PC-3 (cell line): Measurements from ENCODE around the gene METTL1. TPM values are rescaled to one million over a fixed set of nuclear protein-coding genes. Genes with fewer than 3 reads are reported as not detected.

Experiments used
- ATAC-seq: fragments of 200-7000 bp; cut with Tn5 transposase; 2 replicates; pipeline ENCODE4 v1.9.1; 2020; ENCODE audit warnings: mild to moderate bottlenecking, moderate library complexity
- BruUV-seq: library from RNA; stranded (reverse); fragments of 400-500 nt; replicated peaks from 2 replicates; lab custom pipeline; 2021; lab: Mats Ljungman, UMichigan
- CTCF ChIA-PET: fragments of 300-600 bp; sonication (Branson Sonifier 250); formaldehyde crosslinking; loops from one replicate; lab custom pipeline; 2022; ENCODE audit warnings: antibody characterized with exemption; lab: Charles Lee
- POLR2A ChIA-PET: fragments of 300-600 bp; sonication (Branson Sonifier 250); formaldehyde crosslinking; loops from one replicate; lab custom pipeline; 2022; ENCODE audit warnings: antibody characterized with exemption; ENCODE audit not compliant: unreplicated experiment; lab: Charles Lee
- DNase-seq: peaks from one replicate; pipeline ENCODE4 v3.0.0-alpha.2; 2015
- H2AFZ ChIP-seq: fragments of 300-600 bp; sonication (generic); 2 replicates; pipeline ENCODE4 v1.6.0; 2016; ENCODE audit warnings: antibody characterized with exemption, low read length
- H3F3A ChIP-seq: fragments of 300-600 bp; sonication (generic); one replicate; pipeline ENCODE4 v1.6.0; 2017; ENCODE audit warnings: antibody characterized with exemption, low read length, control low read depth, mild to moderate bottlenecking; ENCODE audit not compliant: unreplicated experiment
- H3K27ac ChIP-seq: fragments of 300-600 bp; sonication (generic); 2 replicates; pipeline ENCODE4 v1.5.1; 2016; ENCODE audit warnings: mild to moderate bottlenecking, low read length
- H3K27me3 ChIP-seq: fragments of 300-600 bp; sonication (generic); 2 replicates; pipeline ENCODE4 v1.6.1; 2016; ENCODE audit warnings: low read length, mixed read lengths
- H3K36me3 ChIP-seq: fragments of 300-600 bp; sonication (generic); 2 replicates; pipeline ENCODE4 v1.6.1; 2016; ENCODE audit warnings: low read depth, mixed run types, low read length, mixed read lengths
- H3K4me1 ChIP-seq: fragments of 300-600 bp; sonication (generic); 2 replicates; pipeline ENCODE4 v1.5.1; 2016; ENCODE audit warnings: low read length; ENCODE audit not compliant: insufficient read depth
- H3K4me2 ChIP-seq: fragments of 300-600 bp; sonication (generic); 2 replicates; pipeline ENCODE4 v1.6.0; 2016; ENCODE audit warnings: low read length
- H3K4me3 ChIP-seq: fragments of 300-600 bp; sonication (generic); 2 replicates; pipeline ENCODE4 v1.5.1; 2016; ENCODE audit warnings: mild to moderate bottlenecking, low read length, mixed read lengths
- H3K79me2 ChIP-seq: fragments of 300-600 bp; sonication (generic); 2 replicates; pipeline ENCODE4 v1.6.1; 2017; ENCODE audit warnings: low read length, mixed read lengths
- H3K9ac ChIP-seq: fragments of 300-600 bp; sonication (generic); 2 replicates; pipeline ENCODE4 v1.6.0; 2016; ENCODE audit warnings: mild to moderate bottlenecking, low read length
- H3K9me2 ChIP-seq: fragments of 300-600 bp; sonication (generic); replicated peaks from 2 replicates; pipeline ENCODE4 v1.6.1; 2016; ENCODE audit warnings: mixed run types, low read length, mixed read lengths
- H3K9me3 ChIP-seq: fragments of 300-600 bp; sonication (generic); 2 replicates; pipeline ENCODE4 v1.6.1; 2016; ENCODE audit warnings: low read length, mixed read lengths
- H4K20me1 ChIP-seq: fragments of 300-600 bp; sonication (generic); 2 replicates; pipeline ENCODE4 v1.6.1; 2016; ENCODE audit warnings: low read length, mixed read lengths
- EZH2 ChIP-seq: fragments of 300-600 bp; sonication (generic); IDR thresholded peaks from one replicate; pipeline ENCODE4 v1.6.1; 2017; ENCODE audit warnings: antibody characterized with exemption, mild to moderate bottlenecking, low read length; ENCODE audit not compliant: unreplicated experiment
- EZH2phosphoT487 ChIP-seq: fragments of 300-600 bp; sonication (generic); IDR thresholded peaks from 2 replicates; pipeline ENCODE4 v1.6.1; 2018; ENCODE audit warnings: mild to moderate bottlenecking, antibody characterized with exemption, low read length, borderline replicate concordance
- intact Hi-C: fragments of 100-400 bp; cut with micrococcal nuclease; formaldehyde crosslinking; loops from 2 replicates; pipeline ENCODE4 v1.9.0; 2023
- total RNA-seq: library from RNA; depleted of rRNA; stranded (reverse); fragments of >200 nt; gene quantifications from 2 replicates; pipeline ENCODE4 v1.2.3, GENCODE V29; 2014
- TF ChIP-seq, protein P1 (sequence below): fragments of 300-600 bp; sonication (generic); conservative IDR thresholded peaks from 2 replicates; pipeline ENCODE4 v1.5.1; 2017; ENCODE audit warnings: antibody characterized with exemption, low read depth, mild to moderate bottlenecking, low read length

METTL1 gene
- total RNA-seq, 1 experiment from 2014 or later: 29.8 TPM

DNA sequence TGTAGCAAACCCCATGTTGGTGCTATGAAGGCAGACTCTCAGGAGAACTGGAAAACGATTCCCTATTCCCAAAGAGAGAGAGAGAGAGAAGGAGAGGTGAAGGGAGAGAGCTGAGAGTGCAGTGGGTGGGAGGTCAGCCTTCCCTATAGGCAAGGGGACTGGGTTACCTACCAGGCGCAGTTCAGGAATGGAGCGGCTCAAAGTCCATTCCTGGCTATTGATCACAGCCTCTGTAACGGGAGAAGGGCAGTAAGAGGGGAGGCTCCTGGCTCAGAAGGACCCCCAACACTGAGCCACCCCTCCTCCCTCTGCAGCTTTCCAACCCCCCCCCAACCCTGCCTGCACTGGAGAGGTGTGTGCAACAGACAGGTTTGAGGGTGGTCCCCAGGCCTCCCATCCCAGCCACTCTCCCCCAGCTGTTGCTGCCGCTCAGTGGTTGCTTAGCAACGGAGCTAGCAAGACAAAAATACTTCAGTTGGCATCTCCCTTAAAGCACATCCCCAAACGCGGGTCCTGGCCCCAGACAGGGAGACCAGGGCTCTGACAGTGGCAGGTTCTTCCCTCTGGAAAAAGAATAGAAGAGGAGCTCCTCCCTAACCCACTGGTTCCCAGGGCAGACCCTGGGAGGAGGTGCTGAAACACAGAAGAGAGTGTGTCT is 36.6 kb downstream of the METTL1 start:
- peak overlapping the region; percentile 87 for H3K4me2 ChIP-seq
- H3K4me3 ChIP-seq: peak overlapping the region; percentile 64; the same call in 1 of the 2 replicates
- DNase-seq: no peak
- CTCF ChIA-PET: interaction anchor here (2.0 kb wide), 1 partner anchor 9 kb away, joined by 9 read pairs; no protein-coding TSS in a partner anchor
- no peaks in the 10 kb centered on the region for H3K79me2 ChIP-seq
- BruUV-seq: no TSS peak
- H3K27me3 ChIP-seq: peaks cover 50% of the 10 kb centered on the region
- no peaks in the 10 kb centered on the region for H3K9me3 ChIP-seq
- no peaks in the 10 kb centered on the region for H3K36me3 ChIP-seq
- intact Hi-C loops: no loop called here
- no peaks in the 10 kb centered on the region for H4K20me1 ChIP-seq
- no peak; the same call in 1 of the 2 replicates for ATAC-seq
- POLR2A ChIA-PET: no interaction called here
- H3K27ac ChIP-seq: no peak overlapping the region
- H3K4me1 ChIP-seq: peaks cover 17% of the 10 kb centered on the region
- H3F3A ChIP-seq: no peaks in the 10 kb centered on the region
- TF ChIP-seq EZH2: no peak
- no peak for TF ChIP-seq EZH2phosphoT487
- TF ChIP-seq, protein P1, sequence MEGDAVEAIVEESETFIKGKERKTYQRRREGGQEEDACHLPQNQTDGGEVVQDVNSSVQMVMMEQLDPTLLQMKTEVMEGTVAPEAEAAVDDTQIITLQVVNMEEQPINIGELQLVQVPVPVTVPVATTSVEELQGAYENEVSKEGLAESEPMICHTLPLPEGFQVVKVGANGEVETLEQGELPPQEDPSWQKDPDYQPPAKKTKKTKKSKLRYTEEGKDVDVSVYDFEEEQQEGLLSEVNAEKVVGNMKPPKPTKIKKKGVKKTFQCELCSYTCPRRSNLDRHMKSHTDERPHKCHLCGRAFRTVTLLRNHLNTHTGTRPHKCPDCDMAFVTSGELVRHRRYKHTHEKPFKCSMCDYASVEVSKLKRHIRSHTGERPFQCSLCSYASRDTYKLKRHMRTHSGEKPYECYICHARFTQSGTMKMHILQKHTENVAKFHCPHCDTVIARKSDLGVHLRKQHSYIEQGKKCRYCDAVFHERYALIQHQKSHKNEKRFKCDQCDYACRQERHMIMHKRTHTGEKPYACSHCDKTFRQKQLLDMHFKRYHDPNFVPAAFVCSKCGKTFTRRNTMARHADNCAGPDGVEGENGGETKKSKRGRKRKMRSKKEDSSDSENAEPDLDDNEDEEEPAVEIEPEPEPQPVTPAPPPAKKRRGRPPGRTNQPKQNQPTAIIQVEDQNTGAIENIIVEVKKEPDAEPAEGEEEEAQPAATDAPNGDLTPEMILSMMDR: no peak
- H3K9ac ChIP-seq: no peak overlapping the region
- no peak overlapping the region for H2AFZ ChIP-seq
- no peaks in the 10 kb centered on the region for H3K9me2 ChIP-seq

DNA sequence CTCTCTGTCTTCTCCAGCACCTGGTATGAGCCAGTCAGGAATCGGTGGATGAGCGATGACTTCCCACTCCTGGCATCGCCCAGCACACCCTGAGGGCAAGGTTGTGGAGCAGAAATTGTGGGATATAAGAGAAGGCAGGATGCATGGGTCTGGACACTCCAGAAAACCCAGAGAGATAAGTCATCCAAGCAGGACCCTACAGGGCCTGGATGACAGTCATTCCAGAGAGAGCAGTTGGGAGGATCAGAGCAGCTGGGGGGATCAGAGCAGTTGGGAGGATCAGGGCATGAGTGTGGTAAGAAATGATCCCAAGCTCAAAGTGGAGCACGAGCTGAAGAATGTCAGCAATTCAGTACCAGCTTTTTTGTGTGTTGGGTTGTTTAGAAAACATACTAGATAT is 37.3 kb downstream of the METTL1 start:
- Histone ChIP-seq H3K4me1 (peaks cover 17% of the 10 kb centered on the region), H4K20me1 (no peaks in the 10 kb centered on the region), H3K27me3 (peaks cover 46% of the 10 kb centered on the region), H3K9me2 (no peaks in the 10 kb centered on the region), H3K27ac (no peak overlapping the region), H3K36me3 (no peaks in the 10 kb centered on the region), H3K79me2 (no peaks in the 10 kb centered on the region), H3K9me3 (no peaks in the 10 kb centered on the region), H2AFZ (no peak overlapping the region), H3F3A (no peaks in the 10 kb centered on the region), H3K4me3 (no peak overlapping the region), H3K4me2 (no peak overlapping the region), H3K9ac (no peak overlapping the region)
- no peak for ATAC-seq
- intact Hi-C loops: no loop called here
- TF ChIP-seq EZH2phosphoT487: no peak
- no peak for TF ChIP-seq EZH2
- TF ChIP-seq, protein P1: no peak
- POLR2A ChIA-PET: interaction anchor here (0.6 kb wide), 1 partner anchor 10 kb away, joined by 3 read pairs; no protein-coding TSS in a partner anchor
- BruUV-seq: no TSS peak
- CTCF ChIA-PET: interaction anchor here (0.7 kb wide), 1 partner anchor 123 kb away, joined by 3 read pairs; the partner anchor contains the start of gene ARHGEF25
- DNase-seq: no peak

DNA sequence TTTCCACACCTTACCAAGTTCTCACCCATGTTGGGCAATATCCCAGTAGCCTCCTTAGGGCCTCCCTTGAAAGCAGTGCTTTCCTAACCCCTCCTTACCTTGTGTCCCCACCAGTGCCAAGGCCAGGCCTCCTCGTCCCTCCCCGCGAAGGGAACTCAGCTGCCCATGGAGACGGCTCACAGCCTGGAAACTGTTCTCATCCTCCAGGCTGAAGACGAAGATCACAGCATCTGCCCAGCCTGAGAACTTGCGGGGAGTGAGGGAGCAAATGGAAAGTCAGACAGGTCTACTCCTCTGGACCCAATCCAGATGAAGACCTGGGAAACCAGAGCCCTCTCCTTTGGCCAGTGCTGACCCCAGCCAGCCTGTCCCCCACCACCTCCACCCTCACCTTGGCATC is 38.0 kb downstream of the METTL1 start:
- TF ChIP-seq EZH2: no peak
- TF ChIP-seq, protein P1: no peak
- no peak for TF ChIP-seq EZH2phosphoT487
- DNase-seq: no peak
- Histone ChIP-seq H3K4me3 (no peak overlapping the region), H3K36me3 (no peaks in the 10 kb centered on the region), H3K9me3 (no peaks in the 10 kb centered on the region), H3K27me3 (peaks cover 39% of the 10 kb centered on the region), H3K27ac (no peak overlapping the region), H4K20me1 (no peaks in the 10 kb centered on the region), H3K4me2 (no peak overlapping the region), H3K9ac (no peak overlapping the region), H3K79me2 (no peaks in the 10 kb centered on the region), H3K9me2 (no peaks in the 10 kb centered on the region), H3F3A (no peaks in the 10 kb centered on the region), H2AFZ (no peak overlapping the region), H3K4me1 (peaks cover 17% of the 10 kb centered on the region)
- ATAC-seq: no peak
- POLR2A ChIA-PET: no interaction called here
- intact Hi-C loops: no loop called here
- no TSS peak for BruUV-seq
- CTCF ChIA-PET: no interaction called here
